ENCODE results near the gene HGF.

The HGF gene

DNA sequence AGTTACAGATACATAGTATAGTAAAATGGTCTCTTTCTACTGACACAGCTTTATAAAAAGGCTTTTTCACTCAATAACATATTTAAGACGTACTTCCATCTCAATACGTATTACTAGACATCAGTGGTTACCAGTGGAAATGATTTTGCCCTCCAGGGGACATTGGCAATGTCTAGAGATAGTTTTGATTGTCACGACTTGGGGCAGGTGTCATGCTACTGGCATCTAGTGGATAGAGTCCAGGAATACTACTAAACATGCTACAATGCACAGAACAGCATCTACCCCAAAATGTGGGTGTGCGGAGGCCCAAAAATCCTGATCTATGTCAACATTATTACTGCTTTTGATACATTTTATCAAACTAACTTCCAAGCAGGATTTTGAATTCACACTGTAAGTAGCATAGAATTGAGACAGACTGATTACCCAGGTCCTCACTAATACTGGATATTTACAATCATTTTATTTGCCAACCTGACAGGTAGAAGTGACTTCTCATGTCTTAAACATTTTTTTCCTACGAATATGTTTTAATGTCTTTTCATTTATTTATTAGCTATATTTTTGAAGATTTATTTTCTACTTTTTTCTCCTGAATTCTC is 53.8 kb downstream of the HGF start:
- DNase-seq: no peak

DNA sequence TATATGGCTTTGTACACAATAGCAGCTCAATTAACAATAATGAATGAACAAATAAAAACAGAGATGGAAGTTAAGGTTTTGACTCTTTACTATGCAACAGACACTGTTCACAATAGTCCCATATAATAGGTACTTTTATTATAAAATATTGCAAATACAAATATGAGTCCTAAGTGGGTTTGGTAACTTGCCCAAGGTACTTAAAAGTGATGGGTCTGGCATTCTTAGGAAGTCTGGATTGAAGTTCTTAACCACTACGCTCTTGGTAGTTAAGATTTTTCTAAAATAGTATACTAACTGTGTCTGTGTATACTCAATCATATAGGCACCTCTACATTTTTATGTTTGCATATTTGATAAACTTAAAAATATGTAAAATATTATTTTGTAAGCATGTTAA is 55.5 kb downstream of the HGF start:
- no peak for DNase-seq

DNA sequence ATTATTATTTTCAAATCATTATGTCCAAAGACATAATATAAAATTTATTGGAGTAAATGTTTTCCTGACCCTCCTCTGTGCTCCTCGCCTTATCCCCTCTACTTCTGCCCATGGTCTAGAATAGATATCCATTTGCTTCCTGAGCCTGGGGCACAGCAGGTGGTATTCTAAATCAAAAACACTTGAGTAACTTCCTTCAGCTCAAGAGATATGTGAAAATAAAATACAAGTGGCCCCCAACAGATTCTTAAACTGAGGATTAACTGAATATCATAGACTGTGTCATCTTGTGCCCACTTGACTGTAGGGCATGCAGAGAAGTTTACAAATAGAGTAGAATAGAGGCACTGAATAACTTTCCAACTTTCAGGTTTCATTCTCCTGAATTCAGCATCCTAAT is 59.1 kb downstream of the HGF start:
- DNase-seq: no peak

DNA sequence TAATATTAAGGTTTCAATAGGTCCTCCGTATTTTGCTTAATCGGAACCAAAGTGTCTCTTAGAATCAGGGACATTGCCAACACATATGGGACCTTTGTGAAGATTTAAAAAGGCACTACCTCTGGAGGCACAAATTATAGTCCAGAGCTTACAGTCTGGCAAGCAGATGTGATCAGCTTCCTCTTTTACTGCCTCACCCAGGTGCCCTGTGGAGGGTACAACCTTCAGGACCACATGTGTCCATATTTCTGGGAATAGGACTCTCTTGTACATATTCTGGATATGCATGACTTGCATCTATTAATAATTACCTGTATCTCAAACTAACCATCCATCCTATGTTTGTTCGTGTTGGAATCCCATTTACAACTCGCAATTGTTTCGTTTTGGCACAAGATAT is 60.0 kb downstream of the HGF start:
- no peak for DNase-seq

DNA sequence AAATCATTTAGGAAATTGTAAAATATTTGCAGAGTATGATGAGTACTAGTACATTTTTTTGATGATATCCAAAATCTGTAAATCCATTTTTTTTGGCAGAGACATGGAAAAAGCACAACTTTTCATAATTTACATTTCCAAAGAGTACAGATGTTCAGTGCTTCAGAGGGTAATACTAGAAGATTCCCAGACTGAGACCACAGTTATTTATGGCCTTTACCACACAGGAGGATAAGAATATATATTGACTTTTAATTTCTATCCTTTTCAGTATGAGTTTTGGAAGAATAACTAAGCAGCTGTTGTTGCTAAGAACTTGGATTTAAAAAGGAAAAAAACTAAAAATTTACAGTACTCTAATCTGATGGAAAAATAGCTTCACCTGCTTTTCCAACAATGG is 61.9 kb downstream of the HGF start:
- DNase-seq: no peak

DNA sequence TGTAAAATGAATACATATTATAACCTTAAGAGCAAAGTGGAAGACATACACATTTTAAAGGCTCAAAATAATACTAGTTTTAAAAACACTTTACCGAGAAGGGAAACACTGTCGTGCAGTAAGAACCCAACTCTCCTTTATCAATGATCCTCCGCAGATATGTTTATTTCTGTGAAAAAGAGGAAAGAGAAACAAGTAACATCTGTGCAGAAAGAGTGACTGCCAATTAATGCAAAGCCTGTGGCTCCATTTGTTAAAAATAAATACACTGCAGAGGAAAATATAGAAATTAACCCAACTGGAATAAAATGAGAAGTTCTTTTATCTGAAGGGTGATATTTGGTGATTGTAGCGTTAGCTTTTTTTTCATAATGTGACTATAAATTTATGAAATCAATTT is 62.7 kb downstream of the HGF start:
- no peak for DNase-seq

DNA sequence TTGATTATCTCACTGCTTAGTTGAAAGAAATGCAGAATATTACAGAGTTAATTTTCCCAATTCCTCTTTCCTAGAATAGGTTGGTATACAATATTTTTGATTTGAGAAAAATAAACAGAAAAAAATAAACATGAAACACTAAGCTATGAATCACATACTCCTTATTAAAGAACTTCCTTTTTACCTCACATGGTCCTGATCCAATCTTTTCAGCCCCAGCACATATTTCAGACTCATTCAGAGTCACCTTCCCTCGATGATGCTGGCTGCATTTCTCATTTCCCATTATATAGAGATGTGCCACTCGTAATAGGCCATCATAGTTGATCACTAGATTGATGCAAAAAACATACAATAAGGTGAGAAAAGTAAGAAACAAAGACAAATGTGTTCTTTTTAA is 64.6 kb downstream of the HGF start:
- DNase-seq: no peak

DNA sequence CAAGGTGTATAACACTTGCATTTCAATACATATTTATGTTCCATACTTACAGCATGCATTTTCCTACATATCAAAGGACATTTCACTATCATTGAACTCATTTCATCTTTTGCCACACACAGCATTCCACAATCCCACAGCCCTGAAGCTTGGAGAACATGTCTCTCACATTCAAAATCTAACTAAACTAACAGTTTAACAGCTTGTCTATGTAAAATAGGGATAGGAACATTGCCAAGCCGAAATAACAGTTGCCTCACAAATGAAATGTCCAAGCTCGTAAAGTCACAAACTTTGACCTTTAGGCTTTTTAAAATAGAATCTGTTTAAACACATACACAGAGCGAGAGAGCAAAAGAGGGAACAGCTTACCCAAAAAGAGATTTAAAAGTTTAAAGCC is 65.3 kb downstream of the HGF start:
- no peak for DNase-seq

DNA sequence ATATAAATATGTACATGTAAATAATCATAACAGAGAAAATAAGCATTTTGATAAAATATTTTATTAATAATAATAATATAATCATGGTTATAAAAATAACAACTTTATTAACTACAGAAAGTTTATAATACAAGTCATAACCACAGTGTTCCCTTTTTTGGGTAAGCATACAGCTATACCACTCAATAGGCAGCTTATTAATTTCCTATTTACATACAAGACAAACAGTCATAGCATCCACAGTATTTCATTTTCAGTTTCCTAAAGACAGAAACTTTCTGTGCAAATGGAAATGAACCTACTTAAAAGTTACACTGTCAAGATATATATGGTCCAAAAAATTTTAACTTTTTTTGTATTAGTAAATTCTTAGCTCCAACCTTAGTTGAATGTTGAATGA is 70.9 kb downstream of the HGF start:
- peak; percentile 10 for DNase-seq

DNA sequence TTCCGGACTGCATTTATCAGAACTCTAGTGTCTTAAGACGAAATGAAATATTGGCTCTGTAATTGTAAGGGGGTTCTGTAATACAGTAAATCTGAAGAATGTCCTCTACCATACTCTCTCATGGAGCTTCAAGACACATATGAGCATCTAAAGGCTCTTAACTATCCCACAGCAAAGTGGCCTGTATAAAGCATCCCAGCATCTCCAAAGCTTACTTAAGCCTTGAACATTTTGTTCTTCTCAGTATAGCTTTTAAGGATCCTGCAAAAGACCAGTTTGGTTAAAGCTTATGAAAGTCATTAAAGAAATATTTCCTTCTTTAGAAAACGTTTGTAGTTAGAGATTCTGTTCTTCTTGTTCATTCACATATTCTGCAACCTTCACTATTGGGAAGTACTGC is 75.1 kb downstream of the HGF start:
- no peak for DNase-seq

DNA sequence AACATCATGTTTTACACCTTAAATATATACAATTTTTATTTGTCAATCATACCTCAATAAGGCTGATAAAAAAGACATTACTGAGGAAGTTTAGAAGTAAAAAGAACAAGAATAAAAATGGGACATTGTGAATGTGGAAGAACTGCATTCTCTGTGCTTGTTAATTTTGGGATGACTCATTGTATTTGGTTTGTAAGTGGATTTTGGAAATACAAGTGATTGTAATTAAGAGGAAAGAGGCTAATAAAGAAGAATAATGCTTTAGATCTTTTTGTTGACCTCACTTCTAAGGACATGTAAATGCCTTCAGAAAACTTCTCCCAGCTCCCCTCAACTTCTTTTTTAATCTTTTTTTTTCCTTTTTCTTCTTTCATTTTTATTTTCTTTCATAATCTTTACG is 76.0 kb downstream of the HGF start:
- no peak for DNase-seq

DNA sequence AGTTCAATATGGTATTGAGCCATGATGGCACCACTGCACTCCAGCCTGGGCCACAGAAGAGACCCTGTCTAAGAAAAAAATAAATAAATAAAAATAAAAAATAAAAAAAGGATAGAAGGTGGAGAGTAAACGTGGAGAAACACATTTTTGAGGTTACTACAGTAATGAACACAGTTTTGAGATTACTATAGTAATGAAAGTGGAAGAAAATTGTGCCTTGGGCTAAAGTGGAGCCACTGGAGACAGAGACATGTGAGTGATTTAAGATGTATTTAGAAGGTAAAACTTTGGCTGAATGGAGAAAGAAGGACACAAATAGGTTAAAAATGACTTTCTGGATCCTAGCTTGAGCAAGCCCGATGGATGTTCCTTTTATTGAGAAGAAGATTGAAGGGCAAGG is 76.8 kb downstream of the HGF start:
- DNase-seq: no peak

DNA sequence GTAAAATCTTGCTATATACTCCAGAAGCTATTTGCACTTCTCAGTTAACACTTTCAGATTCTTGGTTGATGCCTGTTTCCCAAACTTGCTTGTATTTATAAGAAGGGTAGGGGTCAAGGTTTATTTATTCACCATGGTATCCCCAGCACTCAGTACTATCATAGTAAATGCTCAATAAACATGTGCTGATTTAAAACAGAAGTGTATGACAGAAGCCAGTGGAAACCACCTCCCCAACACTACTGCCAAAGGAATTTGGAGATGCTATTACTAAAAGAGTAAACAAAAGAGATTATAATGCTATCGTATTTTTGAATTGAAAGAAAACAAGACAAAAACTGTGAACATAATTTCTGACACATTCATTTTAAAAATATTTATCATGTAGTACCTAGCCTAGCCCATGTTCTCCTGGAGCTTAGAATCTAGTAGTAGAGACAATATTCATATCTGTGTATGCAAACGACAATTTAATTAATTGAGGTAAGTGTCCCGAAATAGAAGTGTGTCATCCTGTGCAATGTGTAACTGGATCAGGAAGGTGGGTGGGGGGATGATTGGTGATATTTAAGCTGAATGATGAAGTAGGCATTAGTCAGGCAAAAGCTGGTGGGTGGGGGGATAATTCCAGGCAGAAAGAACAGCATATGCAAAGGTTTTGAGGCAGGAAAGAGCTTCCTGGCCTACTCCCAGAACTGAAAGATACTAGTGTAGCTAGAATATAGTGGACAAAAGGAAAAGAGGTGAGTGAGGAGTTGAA is 77.5 kb downstream of the HGF start:
- no peak for DNase-seq

DNA sequence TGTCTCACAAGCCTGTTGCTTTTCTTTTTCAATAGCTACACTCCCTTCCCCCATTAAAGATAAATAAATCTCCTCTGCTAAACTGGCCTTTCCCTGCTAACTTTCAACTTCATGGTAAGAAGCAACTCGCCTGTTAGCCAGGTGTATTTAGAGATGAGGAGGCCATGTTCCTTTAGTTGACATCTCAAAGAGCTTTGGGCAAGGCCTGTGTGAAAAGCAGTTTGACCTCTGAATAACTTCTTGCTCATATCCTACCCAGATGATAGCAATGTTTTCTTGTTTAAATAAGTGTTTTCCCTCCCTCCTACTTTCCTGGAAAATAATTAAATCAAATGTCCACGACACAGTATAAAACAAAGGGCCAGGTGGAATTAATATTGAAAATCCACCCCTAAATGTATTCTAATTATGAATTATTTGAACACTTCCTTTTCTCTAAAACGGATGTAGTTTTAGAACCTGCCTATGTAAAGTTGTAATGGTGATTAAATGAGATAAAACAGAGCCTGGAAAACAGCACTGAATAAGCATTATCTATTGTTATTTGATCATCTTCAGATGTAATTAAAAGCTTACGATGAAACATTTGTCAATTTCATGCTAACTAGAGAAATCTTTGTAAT is 78.5 kb downstream of the HGF start:
- DNase-seq: no peak

DNA sequence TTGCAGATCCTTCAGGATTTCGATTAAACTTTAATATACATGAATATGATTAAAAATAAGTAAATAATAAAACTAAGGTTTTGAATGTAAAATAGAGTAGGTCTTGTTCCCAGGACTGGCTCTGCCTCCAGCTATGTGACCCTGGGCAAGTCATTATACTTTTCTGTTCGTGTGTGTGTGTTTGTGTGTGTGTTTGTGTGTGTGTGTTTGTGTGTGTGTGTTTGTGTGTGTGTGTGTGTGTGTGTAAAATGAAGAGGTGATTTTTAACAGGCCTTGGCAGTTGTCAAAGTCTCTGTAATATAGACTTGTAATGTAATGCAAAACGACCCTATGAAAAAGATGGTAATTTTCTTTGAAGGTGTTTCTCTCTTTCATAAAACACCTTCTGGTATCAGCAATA is 79.2 kb downstream of the HGF start:
- DNase-seq: no peak

DNA sequence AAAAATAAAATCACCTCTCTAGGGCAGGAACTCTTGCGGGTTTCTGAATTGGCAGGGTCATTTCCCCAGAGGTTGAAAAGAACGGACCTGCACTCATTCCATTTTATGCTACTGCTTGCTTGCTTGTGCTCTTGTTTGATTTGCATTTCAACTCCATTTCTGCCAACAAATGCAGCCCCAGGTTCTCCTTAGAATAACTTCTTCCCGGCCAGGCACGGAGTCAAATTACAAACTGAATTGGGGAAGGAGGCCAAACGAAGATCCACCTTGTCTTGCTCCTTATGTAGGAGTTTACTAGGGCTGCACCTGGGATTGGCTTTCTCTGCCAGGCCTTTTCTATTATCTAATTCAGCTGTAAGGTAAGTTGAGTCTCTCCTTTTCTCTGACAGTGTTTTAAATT is 79.6 kb downstream of the HGF start:
- DNase-seq: no peak

DNA sequence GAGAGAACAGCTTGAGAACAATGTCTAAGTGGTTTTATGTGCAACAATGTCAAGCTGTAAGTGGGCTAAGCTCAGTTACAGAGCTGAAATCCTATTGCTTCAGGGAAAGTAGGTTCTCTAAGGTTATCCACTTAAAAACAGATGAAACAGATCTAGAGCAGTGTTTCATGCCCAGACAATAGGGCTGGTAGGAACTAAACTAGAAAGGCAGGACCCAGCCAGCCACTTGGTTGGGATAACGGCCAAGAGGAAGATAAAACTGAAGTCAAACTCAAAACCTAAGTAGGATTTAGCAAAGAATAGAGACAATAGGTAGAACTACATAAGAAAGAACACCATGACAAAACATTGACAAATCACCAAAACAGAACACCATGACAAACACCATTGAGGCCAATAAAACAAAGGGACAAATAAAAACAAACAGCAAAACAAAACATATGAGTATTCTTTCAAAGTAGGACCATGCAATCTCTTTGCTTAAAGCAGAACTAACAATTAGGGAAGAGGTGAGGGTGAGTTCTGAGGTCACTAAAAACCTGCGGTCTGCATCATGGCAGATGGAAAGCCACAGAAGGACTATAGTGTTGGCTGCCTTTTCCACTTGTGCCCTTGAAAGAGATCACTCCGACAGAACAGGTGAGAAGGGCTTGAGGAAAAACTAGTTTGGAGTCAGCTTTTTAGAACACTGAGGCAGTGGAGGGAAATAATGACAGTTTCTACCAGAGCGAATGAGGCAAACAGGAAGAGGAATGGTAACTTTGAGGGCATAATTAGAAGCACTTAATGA is 81.0 kb downstream of the HGF start:
- DNase-seq: peak; percentile 19

DNA sequence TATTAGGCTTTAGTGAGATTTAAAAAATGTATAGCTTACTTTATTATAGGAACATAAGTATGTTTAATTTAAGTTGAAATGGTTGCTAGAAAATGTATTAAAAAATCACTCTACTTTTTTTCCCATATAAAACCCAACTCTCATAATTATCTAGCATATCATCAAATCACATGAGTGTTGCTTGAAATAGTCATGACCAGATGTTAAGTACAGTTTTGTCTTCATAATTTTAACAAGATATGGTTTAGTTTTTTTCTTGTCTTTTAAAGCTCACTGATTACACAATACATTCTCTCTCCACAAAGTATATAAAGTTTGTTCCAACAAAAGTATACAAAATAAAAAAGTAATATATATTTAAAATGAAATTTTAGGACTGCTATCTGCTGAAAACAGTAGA is 82.8 kb downstream of the HGF start:
- DNase-seq: no peak

DNA sequence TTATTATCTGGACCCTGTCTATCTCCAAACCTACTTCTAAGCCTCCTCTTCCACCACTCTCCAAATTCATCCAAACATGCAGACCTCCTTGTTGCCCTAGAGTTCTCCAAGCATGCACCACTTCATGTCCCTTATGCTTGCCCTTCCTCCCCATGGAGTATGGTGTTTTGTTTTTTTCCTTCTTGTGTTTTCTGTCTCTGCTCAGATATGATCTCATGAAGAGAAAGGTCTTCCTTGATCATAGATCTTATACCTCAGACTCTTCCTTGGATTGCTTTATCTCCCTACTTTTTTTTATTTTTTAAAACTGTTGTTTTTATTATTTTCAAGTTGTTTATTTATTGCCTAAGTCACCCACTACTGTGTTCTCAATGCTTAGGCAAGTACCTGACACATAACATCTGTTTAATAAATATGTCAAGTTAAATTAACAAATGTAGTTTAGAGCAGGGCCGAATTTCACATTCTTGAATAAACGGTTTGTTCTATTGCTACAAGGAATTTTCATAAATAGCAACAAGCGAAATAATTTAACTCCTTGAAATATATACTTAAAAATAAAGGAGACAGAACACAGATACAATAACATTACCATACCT is 84.5 kb downstream of the HGF start:
- no peak for DNase-seq

DNA sequence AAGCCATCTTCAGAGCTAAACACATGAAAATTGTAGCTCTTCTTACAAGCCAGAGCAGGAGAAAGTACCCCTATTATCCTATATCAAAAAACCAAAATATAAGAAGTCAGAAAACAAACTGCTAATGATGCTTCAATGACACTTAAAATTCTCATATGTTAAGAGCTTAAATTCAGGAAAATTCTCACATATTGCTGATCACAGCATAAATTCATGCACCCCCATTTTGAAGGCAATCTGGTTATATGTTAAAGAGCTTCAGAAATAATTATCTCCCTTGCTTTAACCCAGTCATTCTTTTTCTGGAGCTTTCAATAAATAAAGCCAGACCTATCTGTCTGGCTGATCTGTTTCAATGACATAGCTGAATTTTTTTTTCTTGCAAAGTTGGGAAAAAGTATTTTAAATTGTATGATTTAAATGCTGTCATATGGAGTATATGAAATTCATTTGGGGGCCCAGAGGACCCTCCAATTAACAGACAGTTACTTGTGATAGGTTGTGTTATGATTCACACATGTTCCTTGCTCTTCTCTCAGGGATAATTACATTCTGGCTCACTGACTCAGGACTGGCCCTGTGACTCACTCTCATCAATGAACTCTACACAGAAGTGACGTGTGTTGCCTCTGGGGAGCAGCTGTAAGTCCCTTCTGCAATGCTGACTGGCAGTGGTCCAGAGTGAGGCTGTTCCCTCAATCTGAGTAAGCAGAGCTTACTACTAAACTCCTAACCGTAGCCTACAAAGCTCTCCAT is 85.2 kb downstream of the HGF start:
- DNase-seq: peak; percentile 91

DNA sequence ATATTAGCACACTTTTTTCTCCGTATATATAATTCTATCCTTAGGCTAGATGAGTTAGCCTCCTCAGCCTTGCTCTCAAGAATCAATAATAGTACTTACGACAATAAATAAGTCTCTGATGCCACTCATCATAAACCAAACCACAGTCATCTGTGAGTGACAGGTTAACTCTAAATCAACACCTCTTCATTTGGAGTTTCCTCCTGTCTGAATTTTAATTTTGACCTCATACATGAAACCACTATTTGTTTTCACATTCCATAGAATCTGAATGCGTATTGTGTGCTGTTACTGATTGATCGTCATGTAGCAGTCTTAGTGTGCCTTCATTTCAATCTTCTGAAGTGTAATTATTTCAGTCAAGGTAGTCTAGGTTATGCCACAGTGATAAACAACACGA is 85.8 kb downstream of the HGF start:
- DNase-seq: no peak

DNA sequence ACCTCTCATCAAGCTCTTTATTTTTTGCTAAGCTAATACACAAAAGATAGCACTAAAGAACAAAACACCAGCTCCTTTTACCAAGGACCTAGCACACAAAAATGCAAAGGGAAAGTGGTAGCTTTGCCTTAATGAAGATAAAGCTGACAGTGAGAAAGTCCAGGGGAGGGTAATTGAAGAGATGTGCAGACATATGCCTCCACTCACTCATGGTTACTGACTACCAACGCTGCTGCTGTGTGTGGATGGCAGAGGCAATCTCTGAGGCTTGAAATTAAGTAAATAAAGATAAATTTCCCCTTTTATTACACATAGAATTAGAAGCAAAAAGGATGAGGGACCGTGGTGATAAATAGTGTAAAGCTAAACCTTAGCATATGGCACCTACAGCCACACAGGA is 87.0 kb downstream of the HGF start:
- no peak for DNase-seq

DNA sequence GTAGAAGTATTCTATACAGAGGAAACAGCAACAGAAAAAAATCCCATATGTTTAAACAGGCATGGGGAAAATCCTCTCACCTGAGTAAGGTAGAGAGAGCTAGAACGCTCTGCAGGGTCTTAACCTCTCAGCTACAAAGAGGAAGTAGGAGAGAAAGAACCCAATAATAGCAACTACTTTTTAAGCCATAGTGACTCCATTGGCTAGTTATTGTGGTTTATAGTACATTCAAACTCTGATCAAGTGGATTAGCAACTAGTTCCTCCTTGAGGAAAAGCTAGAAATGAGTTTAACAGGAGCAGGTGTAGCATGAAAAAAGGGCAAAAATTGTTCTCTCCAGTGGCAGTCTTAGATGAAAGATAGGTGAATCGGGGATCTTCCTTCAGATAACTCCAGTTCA is 89.7 kb downstream of the HGF start:
- no peak for DNase-seq
